Neural cell (in vitro differentiated cells): ENCODE measurements around the gene CLNK.
"Not testable (repeated sequence)": the region's sequence is repeated elsewhere in the genome, so short reads cannot be mapped to it uniquely, and the experiment has no call there.

Source experiments
- EP300 ChIP-seq: fragments of 450-650 bp; conservative IDR thresholded peaks from 2 replicates; pipeline ENCODE4 v1.6.1; 2014; ENCODE audit warnings: antibody characterized with exemption, mild to moderate bottlenecking, moderate library complexity; ENCODE audit not compliant: poor library complexity, severe bottlenecking
- MXI1 ChIP-seq: fragments of 450-650 bp; conservative IDR thresholded peaks from 2 replicates; pipeline ENCODE4 v1.6.1; 2014; ENCODE audit warnings: antibody characterized with exemption, mild to moderate bottlenecking; ENCODE audit not compliant: poor library complexity, severe bottlenecking
- TAF1 ChIP-seq: IDR thresholded peaks from 2 replicates; pipeline ENCODE4 v1.6.1; 2012; ENCODE audit warnings: low read depth
- TF ChIP-seq, protein P1 (sequence below): fragments of 450-650 bp; IDR thresholded peaks from 2 replicates; pipeline ENCODE4 v1.5.1; 2014; ENCODE audit warnings: antibody characterized with exemption, mild to moderate bottlenecking, moderate library complexity; ENCODE audit not compliant: poor library complexity, severe bottlenecking

DNA sequence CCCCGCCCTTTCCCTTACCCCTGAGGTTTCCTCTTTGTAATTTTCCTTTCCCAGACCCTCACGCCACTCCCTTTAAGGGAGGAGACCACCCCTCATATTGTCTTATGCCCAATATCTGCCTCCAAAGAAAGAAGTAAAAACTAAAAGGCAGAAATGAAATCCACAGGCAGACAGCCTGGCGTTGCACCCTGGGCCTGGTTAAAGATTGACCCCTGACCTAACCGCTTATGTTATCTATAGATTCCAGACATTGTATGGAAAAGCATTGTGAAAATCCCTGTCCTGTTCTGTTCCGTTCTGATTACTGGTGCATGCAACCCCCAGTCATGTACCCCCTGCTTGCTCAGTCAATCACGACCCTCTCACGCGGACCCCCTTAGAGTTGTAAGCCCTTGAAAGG is 110.0 kb downstream of the CLNK start:
- TF ChIP-seq, protein P1, sequence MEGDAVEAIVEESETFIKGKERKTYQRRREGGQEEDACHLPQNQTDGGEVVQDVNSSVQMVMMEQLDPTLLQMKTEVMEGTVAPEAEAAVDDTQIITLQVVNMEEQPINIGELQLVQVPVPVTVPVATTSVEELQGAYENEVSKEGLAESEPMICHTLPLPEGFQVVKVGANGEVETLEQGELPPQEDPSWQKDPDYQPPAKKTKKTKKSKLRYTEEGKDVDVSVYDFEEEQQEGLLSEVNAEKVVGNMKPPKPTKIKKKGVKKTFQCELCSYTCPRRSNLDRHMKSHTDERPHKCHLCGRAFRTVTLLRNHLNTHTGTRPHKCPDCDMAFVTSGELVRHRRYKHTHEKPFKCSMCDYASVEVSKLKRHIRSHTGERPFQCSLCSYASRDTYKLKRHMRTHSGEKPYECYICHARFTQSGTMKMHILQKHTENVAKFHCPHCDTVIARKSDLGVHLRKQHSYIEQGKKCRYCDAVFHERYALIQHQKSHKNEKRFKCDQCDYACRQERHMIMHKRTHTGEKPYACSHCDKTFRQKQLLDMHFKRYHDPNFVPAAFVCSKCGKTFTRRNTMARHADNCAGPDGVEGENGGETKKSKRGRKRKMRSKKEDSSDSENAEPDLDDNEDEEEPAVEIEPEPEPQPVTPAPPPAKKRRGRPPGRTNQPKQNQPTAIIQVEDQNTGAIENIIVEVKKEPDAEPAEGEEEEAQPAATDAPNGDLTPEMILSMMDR: not testable (repeated sequence)
- TF ChIP-seq EP300, MXI1, TAF1: not testable (repeated sequence)
